ENCODE results near the gene DHDH. TPM values are rescaled to one million over a fixed set of nuclear protein-coding genes. Genes with fewer than 3 reads are reported as not detected.

DHDH gene
- total and polyA plus RNA-seq, 2 of the 13 experiments (the other 11 are each of a cell fraction or from before 2014, with no cell fraction given) = 0.13 to 0.91 TPM

- no peak for TF ChIP-seq THAP7 (CRISPR knock-in tag; IDR thresholded peaks at IDR 0.05)
- TF ChIP-seq GATAD2A (CRISPR knock-in tag; IDR thresholded peaks at IDR 0.05) = no peak
- TF ChIP-seq ZBTB46 (CRISPR knock-in tag; IDR thresholded peaks at IDR 0.05; ENCODE audit: borderline replicate concordance) = 0 out of 2 replicates have a peak, but pooled peaks have one; percentile 5
- TF ChIP-seq GRHL1 (CRISPR knock-in tag; conservative IDR thresholded peaks at IDR 0.05) = no peak
- no peak for TF ChIP-seq KDM6A (CRISPR knock-in tag; IDR thresholded peaks at IDR 0.05; ENCODE audit: low read depth)
- no peak for TF ChIP-seq ZNF318 (CRISPR knock-in tag; IDR thresholded peaks at IDR 0.05)
- TF ChIP-seq ZNF777 (CRISPR knock-in tag; IDR thresholded peaks at IDR 0.05) = no peak
- TF ChIP-seq LBX2 (CRISPR knock-in tag; IDR thresholded peaks at IDR 0.05; ENCODE audit: borderline replicate concordance) = no peak
- TF ChIP-seq ZSCAN31 (CRISPR knock-in tag; IDR thresholded peaks at IDR 0.05; ENCODE audit: low read depth) = no peak
- TF ChIP-seq PBX2 (CRISPR knock-in tag; IDR thresholded peaks at IDR 0.05) = no peak
- no peak for TF ChIP-seq ZBTB7B (CRISPR knock-in tag; IDR thresholded peaks at IDR 0.05)
- 0 out of 2 replicates have a peak, but pooled peaks have one; percentile 37 for TF ChIP-seq TEF (CRISPR knock-in tag; IDR thresholded peaks at IDR 0.05)
- TF ChIP-seq ARNT2 (CRISPR knock-in tag; IDR thresholded peaks at IDR 0.05; ENCODE audit: low read depth) = no peak; the same call in 1 of the 2 replicates
These were observed 32.5 kb downstream of the DHDH start (continued) for GRCh38 chr19:48965806-48966540.
